Stimulated activated CD8-positive, alpha-beta memory T cell treated with anti-CD3 and anti-CD28 coated beads, Interleukin-4, amount 100 ng/mL, for 48 hours (primary cell): ENCODE data around the gene OR8B3.

Experiments used
- DNase-seq: peaks from one replicate; pipeline ENCODE4 v3.0.0-alpha.2; 2020

The OR8B3 gene

DNA sequence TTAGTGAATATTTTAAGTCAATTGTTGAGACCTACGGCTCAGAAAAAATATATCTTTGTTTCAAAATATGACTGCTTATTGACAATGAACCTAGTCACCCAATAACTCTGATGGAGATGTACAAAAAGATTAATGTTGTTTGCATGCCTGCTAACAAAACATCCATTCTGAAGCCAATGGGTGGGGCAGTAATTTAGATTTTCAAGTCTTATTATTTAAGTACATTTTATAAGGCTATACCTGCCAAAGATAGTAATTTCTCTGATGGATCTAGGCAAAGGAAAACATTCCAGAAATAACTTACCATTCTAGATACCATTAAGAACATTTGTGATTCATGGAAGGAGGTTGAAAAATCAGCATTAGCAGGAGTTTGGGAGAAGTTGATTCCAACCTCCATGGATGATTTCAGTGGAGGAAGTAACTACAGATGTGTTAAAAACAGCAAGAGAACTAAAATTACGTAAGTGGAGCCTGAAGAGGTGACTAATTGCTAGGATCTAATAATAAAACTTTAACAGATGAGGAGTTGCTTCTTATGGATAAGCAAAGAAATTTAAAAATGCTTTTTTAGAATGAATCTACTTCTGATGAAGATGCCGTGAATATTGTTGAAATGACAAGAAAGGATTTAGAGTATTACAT, 52.4 kb downstream of the OR8B3 start:
- no peak for DNase-seq
